Daoy (cell line): Measurements from ENCODE around the gene CACNA1G. TPM values are rescaled to one million over a fixed set of nuclear protein-coding genes. Genes with fewer than 3 reads are reported as not detected.
A peak's percentile ranks its signal among the peaks of the same experiment; 100 is the strongest.

Experiments used
- DNase-seq: peaks from one replicate; pipeline ENCODE4 v3.0.0-alpha.2; 2015; ENCODE audit warnings: low read depth
- total RNA-seq: library from RNA; depleted of rRNA; stranded (reverse); fragments of >200 nt; shearing (Covaris generic); gene quantifications from 2 replicates; pipeline ENCODE4 v1.2.3, GENCODE V29; 2014

The CACNA1G gene
- total RNA-seq, 1 experiment from 2014 or later = 0.23 TPM

GRCh38 chr17:50533720-50534148 lies 26.8 kb upstream of the CACNA1G start:
- peak; percentile 22 for DNase-seq

GRCh38 chr17:50534222-50534978 lies 26.1 kb upstream of the CACNA1G start:
- no peak for DNase-seq

GRCh38 chr17:50534979-50535326 lies 25.6 kb upstream of the CACNA1G start:
- DNase-seq = no peak

DNA sequence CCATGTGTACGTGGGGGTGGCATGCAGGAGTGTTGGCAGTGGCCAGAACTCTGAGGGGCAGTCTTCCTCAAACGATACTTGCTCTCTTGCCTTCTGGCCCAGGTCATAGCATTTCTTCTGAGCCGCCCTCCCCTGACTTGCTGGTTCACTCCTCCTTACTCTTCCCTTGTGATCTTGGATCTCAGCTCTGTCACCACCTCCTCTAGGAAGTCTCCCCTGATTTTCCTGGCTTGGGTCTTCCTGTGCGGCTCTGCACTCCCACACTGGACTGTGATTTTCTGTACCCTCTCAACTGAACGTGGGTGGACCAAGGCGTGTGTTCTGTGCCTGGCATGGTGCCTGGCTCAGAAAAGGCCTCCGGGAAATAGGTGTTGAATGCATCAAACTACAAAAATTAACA lies 25.1 kb upstream of the CACNA1G start:
- DNase-seq = no peak

DNA sequence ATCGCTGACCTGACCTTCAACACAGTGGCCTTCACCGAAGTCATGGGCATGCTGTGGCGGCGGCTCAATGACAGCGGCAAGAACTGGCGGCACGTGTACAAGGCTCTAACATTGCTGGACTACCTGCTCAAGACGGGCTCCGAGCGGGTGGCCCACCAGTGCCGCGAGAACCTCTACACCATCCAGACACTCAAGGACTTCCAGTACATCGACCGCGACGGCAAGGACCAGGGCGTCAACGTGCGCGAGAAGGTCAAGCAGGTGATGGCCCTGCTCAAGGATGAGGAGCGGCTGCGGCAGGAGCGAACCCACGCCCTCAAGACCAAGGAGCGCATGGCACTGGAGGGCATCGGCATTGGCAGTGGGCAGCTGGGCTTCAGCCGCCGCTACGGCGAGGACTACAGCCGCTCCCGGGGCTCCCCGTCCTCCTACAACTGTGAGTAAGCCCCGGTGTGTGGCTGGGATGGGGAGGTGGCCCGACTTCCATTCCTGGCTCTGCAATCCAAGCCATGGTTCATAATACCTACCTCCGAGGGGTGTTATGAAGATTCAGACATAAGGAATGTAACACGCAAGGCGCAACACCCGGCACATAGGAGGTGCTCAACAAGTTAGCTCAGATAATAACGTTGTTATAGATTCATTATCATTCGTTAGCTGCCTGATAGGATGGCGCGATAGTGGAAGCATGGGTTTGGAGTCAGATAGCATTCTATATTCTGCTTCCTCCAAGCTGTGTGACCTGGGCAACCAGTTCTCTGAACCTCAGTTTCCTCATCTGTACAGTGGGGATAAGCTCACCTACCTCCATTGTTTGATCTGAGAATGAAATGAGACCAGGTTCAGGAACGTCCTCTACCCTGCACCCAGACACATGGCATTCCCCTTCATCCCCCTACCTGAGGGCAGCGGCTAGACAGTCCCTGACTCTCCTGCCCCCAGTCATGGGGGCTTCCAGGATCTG lies 23.6 kb upstream of the CACNA1G start:
- no peak for DNase-seq

DNA sequence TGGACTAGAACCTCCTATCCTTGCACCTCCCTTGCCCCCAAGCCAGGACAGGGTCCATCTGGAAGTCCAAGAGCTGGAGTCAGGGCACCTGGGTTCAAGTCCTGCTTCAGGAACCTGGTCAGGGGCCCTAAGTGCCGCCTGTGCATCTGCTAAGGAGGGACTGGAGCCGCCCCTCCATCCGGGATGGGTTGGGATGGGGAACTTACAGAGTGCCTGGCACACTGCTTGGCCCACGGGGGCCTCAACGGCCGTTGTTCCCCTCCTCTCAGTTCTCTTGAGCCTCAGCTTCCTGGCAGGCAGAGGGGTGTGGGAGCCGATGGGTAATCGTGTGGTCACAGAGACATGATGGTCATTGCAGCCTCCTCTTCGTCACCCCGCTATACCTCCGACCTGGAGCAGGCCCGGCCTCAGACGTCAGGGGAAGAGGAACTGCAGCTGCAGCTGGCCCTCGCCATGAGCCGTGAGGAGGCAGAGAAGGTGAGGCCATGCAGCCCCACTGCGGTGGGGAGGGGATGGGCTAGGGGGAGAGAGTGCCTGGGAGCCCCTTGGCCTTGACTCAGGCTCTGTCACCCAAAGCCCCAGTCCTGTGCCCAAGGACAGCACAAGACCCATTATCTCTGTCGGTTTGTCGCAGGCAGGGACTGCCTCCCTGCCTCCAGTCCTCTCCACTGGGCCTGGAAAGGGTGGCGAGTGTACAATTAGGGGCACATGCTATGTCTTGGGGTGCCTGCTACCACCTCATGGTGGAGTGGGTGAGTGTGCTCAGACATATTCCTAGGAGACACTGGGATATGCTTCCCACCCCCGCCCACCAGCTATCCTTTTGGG lies 22.6 kb upstream of the CACNA1G start:
- DNase-seq = no peak

DNA sequence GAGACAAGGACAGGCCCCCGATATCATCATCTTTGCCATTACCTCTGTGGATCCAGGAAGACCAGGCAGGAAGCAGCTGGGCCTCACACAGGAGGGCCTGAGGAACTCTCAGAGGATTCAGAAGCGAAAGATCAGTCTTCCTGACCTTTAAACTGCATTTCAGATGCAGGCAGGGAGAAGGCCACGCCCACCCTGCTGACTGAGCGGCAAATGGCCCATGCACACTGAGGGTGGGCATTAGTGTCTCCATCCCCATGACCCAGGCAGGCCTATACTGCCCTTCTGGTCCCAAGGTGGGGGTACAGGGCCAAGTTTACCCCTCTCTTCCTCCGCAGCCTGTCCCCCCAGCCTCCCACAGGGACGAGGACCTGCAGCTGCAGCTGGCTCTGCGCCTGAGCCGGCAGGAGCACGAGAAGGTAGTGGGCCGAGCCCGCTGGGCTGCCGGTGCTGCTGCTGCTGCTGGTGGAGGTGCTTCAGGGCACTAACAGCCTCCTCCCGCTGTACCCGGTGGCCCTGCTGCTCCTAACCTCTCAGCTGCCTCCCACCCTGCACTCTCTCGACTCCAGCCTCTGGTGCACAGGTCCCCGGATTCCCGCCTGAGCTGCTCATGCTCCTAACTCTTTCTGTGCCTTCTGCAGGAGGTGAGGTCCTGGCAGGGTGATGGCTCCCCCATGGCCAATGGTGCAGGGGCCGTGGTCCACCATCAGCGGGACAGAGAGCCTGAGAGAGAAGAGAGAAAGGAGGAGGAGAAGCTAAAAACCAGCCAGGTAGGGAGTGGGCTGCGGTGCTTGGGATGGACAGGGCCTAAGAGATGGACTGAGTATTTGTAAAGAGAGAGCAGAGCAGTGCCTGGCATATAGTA lies 21.7 kb upstream of the CACNA1G start:
- DNase-seq = no peak

GRCh38 chr17:50539762-50540559 lies 20.6 kb upstream of the CACNA1G start:
- no peak for DNase-seq

GRCh38 chr17:50540560-50541401 lies 19.7 kb upstream of the CACNA1G start:
- DNase-seq = no peak

DNA sequence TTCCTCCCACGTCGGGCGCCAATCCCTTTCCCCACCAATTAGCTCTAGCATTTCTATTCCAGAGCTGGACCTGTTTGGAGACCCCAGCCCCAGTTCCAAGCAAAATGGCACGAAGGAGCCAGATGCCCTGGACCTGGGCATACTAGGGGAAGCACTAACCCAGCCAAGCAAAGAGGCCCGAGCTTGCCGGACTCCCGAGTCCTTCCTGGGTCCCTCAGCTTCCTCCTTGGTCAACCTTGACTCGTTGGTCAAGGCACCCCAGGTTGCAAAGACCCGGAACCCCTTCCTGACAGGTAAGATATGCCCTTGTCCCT lies 19.2 kb upstream of the CACNA1G start:
- no peak for DNase-seq

DNA sequence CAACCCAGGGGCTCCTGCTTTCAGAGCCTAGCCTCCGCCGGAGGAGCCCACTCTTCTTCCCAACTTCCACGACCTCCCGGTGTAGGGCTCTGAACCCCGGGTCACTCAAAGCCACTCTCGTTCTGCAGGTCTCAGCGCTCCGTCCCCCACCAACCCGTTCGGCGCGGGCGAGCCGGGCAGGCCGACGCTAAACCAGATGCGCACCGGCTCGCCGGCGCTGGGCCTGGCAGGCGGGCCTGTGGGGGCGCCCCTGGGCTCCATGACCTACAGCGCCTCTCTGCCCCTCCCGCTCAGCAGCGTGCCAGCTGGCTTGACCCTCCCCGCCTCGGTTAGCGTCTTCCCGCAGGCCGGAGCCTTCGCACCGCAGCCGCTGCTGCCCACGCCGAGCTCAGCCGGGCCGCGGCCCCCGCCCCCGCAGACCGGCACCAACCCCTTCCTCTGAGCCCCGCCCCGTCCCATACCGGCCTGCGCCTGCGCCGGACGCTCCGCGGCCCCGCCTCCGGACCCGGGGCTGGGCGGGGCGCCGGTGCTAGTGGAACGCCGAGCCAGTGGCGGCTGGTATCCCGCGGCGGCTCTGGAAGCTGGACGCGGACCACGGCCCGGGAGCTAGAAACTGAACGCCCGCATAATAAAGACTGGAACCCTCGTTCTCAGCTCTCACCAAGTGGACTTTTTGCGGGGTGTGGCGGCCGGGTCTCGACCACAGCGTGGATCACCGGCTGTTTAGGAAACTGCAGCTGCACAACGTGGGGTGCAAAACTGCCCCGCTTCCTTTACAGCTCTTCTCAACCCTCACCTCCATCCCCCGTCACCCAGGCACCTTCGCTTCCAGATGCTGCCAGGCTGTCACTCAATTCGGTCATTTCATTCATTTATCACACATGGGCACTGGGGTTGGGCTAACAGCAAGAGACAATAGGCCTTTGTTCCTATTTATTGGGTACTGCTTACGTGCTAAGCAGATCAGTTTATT lies 18.5 kb upstream of the CACNA1G start:
- peak; percentile 87 for DNase-seq

DNA sequence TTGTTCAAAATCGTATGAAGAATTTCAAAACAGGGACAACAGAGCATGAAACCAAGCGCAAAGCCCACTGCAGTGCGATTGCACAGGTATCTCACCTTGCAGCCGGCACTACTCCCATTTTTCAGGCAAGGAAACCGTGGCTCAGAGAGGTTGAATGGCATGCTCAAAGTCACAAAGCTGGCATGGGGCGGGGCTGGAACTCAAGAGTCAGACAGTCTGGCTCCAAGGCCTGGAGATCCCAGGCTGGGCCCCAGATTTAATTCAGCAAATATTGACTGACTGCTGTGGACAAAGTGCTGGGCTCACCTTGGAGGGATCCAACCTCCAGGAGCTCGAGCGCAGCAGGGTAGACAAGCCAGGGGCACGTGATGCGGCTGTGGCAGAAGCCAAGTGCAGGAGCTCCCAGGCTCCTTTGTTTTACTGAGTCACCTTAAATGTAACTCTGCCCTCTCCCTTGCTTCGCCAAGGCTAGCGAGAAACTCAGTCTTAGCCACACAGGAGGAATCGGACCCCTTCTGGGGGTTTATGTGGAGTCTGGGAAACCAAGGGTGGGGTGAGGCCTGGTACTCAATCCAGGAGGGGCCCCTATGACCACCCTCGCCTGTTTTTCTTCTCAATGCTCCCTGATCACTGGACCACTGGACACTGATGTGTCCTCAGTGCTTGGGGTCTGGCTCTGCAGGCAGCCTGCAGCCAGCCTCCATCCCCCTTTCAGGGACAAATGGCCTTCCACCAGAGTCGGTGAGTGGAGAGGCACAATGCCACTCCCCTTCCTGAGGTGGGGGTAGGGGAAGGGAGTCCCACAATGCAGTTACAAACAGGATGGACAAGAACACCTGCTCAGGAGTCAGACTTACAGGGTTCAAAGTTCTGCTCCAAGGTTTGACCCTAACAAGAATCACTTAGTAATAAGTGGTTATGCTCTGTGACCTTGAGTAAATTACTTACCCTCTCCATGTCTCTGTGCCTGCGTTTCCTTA lies 17.4 kb upstream of the CACNA1G start:
- DNase-seq = no peak

DNA sequence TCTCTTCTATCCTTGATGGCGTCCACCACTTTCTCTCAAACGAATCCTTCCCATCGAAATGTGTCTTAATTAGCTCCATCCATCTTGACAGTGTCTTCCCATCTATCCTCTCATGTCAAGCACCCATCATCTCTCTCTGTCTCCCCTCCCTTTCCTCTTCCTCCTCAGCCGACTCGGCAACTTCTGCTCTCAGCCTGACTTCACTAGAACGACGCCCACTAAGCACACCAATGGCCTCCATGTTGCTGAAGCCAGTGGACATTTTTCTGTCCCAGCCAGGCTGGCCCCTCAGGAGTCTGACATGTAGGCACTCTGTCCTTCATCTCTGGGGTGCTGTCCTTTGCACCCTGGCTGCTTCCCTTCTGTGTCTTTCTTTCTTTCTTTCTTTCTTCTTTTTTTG lies 16.0 kb upstream of the CACNA1G start:
- no peak for DNase-seq

- DNase-seq = no peak
Observed at GRCh38 chr17:50545311-50545710, 15.2 kb upstream of the CACNA1G start.

- no peak for DNase-seq
Observed at GRCh38 chr17:50546701-50547034, 13.8 kb upstream of the CACNA1G start.

DNA sequence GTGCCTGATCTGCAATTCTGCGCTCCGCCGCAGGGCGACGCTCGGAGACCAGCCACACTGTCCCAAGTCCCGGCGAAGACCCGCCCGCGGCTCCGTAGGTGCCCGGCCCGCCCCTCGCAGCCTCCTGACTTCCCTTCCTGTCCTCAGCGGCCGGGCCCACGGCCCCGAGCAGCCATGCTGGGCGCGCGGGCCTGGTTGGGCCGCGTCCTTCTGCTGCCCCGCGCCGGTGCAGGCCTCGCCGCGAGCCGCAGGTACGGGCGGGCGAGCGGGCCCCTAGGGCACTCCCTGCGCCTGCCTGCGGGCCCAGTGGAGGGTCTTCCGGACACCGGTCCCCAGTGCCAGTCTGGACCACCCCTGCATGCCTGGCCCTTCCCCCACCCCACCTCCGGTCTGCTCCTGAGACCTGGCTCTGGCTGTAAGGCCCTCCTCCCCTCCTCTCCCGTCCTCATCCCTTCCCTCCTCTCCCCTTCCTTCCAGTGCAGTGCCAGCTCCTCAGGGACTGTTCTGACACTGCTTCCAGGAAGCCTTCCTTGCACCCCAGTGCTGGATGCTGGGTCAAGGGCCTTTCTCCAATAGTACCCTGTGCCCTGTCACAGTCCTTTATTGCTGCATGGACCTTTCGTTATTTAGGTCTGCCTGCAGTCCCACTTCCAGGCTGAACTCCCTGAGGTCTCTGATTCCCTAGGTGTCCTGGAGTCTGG lies 13.3 kb upstream of the CACNA1G start, which contains the start of gene SPATA20:
Gene SPATA20, plus strand, starts transcription at position 140 of the 701 bp plus-strand sequence. Its CDS starts 35 bp downstream, at position 175.
- peak; percentile 90 for DNase-seq
